Smooth muscle cell of trachea (primary cell): ENCODE results near the gene MTERF2. TPM values are rescaled to one million over a fixed set of nuclear protein-coding genes. Genes with fewer than 3 reads are reported as not detected.

Source experiments
- total RNA-seq: library from RNA; depleted of rRNA; stranded (reverse); fragments of >200 nt; gene quantifications from 2 replicates; pipeline ENCODE4 v1.2.1, GENCODE V29; 2014

MTERF2 gene, protein sequence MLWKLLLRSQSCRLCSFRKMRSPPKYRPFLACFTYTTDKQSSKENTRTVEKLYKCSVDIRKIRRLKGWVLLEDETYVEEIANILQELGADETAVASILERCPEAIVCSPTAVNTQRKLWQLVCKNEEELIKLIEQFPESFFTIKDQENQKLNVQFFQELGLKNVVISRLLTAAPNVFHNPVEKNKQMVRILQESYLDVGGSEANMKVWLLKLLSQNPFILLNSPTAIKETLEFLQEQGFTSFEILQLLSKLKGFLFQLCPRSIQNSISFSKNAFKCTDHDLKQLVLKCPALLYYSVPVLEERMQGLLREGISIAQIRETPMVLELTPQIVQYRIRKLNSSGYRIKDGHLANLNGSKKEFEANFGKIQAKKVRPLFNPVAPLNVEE
- total RNA-seq = 6.5 and 10.9 TPM in 2 replicates

DNA sequence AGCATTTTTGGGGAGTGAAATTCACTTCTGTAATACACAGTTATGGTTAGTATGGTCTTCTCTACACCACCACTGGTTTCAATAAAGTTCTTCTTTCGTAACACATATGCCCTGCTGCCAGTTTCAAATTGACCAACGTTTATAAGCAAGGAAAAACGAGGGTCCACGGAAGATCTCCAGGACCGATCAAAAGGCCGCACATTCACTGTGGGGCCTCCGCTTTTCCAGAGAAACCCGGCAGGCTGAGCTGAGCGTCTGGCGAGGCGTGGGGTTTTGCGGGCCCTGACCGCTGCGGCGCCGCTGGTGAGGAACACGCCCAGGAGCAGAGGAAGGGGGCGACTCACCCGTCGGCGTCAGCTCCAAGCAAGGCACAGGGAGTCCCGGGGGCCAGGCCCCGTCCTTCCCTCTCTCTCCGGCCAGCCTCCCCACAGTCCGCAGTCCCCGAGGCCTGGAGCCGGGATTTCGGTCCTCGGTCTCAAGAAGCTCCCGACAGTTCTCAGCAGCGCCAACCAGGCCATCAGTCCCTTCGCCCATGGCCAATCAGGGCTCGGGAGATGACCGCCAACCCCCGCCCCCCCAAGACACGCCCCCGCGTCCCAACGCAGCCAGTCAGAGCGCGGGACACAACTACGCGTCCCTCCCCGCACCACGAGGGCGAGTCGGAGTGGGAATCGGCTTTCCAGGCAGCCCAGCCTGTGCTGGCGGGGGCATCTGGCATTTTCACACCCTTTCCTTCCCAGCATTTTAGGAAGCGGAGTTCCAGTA is at the start of gene MTERF2:
TSS of gene MTERF2 (minus strand) at position 522 of the 765 bp plus-strand sequence. CDS start 8,432 bp downstream, outside the sequence.

DNA sequence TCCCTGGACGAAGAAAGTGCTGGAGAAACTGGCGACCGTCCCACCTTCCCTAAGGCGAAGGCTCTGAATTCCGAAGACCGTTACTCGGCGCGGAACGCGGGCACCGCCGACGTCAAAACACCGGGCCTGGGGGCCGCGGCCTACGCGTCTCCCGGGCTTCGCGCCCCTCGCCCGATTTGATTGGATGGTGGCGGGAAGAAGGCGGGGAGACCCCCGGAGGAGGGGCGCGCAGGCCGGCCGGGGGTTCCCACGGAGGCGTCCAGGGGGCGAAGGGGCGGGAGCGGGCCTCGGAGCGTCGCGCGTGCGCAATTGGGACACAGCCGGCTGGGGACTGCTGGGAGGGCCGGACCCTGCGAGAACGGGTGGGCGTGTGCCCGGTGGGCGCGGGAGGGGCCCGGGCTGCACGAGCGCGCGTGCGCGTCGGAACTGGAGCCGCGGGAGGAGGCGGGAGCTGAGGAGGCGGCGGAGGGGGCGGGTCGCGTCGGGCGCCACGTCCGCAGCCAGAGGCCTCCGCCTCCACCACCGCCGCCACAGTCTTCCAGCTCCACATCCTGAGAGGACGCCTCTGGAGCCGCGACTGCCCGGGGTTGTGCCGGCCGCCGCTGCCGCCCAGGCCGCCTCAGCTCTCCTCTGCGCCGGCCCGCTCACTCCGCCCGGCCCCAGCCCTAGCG is 31.4 kb downstream of the MTERF2 start, which contains the start of gene TMEM263:
TSS of gene TMEM263 (plus strand) at position 531 of the 671 bp plus-strand sequence. CDS start 11,210 bp downstream, outside the sequence.

Other genes starting within 250 kb of the MTERF2 start
- gene RIC8B, start 212.5 kb downstream of the MTERF2 start, total RNA-seq = 12.8 and 14.6 TPM in 2 replicates
- gene TMEM263, start 31.2 kb downstream of the MTERF2 start, total RNA-seq = 128 and 149 TPM in 2 replicates
- 8.6 and 12.9 TPM in 2 replicates for gene CRY1, start 106.4 kb upstream of the MTERF2 start, total RNA-seq